Measurements from ENCODE around the gene GP1BA. TPM values are rescaled to one million over a fixed set of nuclear protein-coding genes. Genes with fewer than 3 reads are reported as not detected.

The GP1BA gene
- total RNA-seq, 1 donor from 2014 or later = under 0.01 TPM

Small RNA genes lying within 50 kb of the gene (small RNA-seq; reads per million reads assigned to genes)
- gene MIR6864 (not detected), gene MIR6865 (not detected)

Other genes starting within 250 kb of the GP1BA start
- gene PELP1, start 228.1 kb upstream of the GP1BA start, total RNA-seq = 23.5 TPM
- 7.3 TPM for gene ARRB2, start 221.6 kb upstream of the GP1BA start, total RNA-seq
- gene MED11, start 200.8 kb upstream of the GP1BA start, total RNA-seq = 6.3 TPM
- 0.52 TPM for gene ZMYND15, start 192.4 kb upstream of the GP1BA start, total RNA-seq
- 1.6 TPM for gene CXCL16, start 192.3 kb upstream of the GP1BA start, total RNA-seq
- gene TM4SF5, start 160.4 kb upstream of the GP1BA start, total RNA-seq = not detected
- 4.7 TPM for gene VMO1, start 145.9 kb upstream of the GP1BA start, total RNA-seq
- gene GLTPD2, start 143.3 kb upstream of the GP1BA start, total RNA-seq = not detected
- 105 TPM for gene PSMB6, start 136.1 kb upstream of the GP1BA start, total RNA-seq
- gene PLD2, start 125.1 kb upstream of the GP1BA start, total RNA-seq = 9.9 TPM
- gene MINK1, start 98.9 kb upstream of the GP1BA start, total RNA-seq = 13.0 TPM
- 2.6 TPM for gene C17orf107, start 32.7 kb upstream of the GP1BA start, total RNA-seq
- 1.0 TPM for gene CHRNE, start 29.2 kb upstream of the GP1BA start, total RNA-seq
- 59.5 TPM for gene SLC25A11, start 7.8 kb downstream of the GP1BA start, total RNA-seq
- 12.0 TPM for gene RNF167, start 8.0 kb downstream of the GP1BA start, total RNA-seq
- gene PFN1, start 16.3 kb downstream of the GP1BA start, total RNA-seq = 137 TPM
- gene ENO3, start 18.8 kb downstream of the GP1BA start, total RNA-seq = 2,880 TPM
- gene SPAG7, start 35.5 kb downstream of the GP1BA start, total RNA-seq = 51.7 TPM
- 4.7 TPM for gene CAMTA2, start 55.4 kb downstream of the GP1BA start, total RNA-seq
- not detected for gene INCA1, start 65.2 kb downstream of the GP1BA start, total RNA-seq
- 47.5 TPM for gene KIF1C, start 65.7 kb downstream of the GP1BA start, total RNA-seq
- not detected for gene SLC52A1, start 103.1 kb downstream of the GP1BA start, total RNA-seq
- 6.3 TPM for gene ZFP3, start 146.2 kb downstream of the GP1BA start, total RNA-seq
- gene ZNF232, start 179.6 kb downstream of the GP1BA start, total RNA-seq = 6.8 TPM
- gene USP6, start 183.8 kb downstream of the GP1BA start, total RNA-seq = 3.7 TPM